ENCODE data around the gene FAM120B.
"Not testable (repeated sequence)": the region's sequence is repeated elsewhere in the genome, so short reads cannot be mapped to it uniquely, and the experiment has no call there.

The FAM120B gene

DNA sequence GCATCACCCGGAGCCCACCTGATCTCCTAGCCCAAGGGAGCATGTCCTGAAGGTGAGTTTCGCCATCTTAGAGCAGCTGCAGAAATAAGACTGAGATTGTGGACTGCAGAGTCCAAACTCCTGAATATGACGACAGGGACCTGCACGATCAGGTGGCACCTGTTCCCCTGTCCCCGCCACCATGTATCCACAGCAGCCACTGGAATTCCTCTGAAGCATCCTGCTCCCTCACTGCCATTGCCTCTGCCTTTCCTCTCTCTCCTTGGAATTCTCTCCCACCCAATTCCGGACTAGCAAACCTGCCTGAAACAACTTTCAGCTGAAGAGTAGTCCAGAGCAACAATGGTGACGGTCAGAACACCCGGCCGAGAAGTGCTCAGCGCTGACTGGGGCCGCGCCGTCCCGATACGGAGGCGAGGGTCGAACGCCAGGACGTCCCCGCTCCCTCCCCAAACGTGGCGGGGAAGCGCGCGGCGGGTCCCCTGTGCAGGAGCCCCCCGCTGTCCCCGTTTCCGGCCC is 694 bp upstream of the FAM120B start:
- no peak for DNase-seq

DNA sequence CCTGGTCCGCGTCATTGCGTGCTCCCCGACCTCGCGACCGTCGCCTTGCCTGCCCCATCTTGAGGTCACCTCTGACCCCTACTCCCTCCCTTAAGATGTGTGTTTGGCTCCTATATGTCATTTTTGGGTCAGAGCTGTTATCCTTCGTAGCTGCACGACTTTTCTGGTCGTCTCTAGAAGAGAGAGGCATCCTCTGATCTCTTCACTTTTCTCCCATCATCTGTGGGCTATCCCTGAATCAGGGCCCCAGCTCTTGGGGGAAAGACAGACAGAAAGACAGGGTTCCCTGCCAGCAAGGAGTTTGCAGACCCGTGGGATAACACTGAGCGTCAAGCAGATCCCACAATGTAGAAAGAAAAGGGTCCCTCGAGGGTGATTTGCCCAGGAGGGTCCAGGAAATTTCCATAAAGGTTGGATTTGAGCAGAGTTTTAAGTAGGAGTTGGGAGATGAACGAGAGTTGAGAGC is 555 bp downstream of the FAM120B start:
- no peak for DNase-seq

DNA sequence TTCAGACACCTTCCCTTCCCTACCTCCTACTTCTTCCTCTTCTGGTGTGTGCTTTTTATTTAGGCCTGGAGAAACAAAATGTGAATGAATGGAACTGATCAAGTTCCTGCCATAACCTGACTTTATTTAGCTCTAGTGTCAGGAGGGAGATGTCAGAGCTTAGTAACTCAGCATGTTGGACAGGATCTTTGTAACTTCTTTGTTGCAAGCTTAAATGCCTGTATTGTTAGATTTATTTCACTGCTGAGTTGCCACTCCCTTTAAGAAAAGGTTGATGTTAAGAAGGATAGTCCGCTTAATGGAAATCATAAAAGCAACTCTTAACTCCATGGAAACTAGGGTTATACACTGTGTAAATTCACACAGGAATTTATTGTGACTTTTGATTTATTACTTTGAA is 2.2 kb downstream of the FAM120B start:
- DNase-seq: no peak

DNA sequence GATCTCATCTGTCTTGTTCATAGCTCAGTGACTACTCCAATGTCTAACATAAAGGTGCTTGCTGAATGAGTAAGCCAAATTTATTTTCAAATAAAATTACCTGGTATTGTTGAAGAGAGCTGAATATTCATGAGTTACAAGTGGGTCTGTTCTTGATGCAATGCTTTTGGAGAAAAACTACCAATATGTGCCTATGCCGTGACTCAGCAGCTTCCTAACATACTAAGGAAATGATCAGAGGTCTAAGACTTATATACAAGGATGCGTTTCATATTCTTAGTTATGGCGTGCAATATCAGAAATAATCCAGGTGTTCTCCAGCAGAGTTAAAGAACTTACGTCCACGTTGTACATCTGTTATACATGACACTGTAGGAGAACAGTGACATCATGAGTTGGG is 5.1 kb downstream of the FAM120B start:
- DNase-seq: no peak

DNA sequence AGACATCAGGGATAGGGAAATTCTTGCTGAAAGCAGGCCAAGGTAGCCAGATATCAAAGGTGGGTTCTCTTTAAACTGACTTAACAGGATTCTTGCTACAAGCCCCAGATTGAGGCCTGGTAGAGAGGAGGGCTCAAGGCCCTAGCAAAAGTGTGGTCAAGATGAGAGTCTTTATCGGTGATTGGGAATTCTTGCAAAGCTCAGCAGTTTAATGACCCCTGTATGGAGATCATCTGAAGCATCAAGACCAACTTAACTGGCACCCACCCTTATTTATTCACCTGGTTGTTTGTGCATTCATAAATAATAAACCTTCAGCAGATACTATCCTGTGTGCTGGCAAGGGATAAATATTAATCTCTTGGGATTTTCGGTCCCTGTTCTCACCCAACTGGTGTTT is 6.3 kb downstream of the FAM120B start:
- DNase-seq: no peak

DNA sequence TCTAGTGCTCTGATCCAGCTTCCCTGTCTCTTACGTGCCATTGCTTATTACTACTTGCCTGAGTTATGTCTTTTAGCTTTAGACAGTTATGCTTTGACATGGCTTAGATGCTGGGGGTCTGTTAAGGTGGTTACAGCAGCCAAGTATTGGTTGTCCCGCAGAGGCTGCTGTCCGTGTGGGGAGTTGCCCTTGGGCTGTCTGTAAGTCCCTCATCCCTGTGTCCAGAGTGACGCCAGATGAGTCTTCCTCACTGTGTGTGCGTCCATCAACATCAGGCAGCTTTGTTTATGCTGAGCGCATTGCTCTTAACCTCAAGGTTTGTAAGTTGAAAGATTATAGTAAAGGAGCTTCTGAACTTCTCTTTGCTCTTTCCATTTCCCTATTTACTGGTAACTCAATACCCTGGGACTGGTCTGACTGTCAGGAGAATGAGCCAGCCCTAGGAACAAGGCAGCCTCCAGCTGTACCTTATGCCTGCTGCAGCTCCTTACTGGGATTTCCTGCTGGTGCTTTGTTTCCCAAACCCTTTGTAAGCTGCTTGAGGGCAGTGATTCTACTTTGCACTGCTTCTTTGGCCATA is 7.2 kb downstream of the FAM120B start:
- DNase-seq: no peak

DNA sequence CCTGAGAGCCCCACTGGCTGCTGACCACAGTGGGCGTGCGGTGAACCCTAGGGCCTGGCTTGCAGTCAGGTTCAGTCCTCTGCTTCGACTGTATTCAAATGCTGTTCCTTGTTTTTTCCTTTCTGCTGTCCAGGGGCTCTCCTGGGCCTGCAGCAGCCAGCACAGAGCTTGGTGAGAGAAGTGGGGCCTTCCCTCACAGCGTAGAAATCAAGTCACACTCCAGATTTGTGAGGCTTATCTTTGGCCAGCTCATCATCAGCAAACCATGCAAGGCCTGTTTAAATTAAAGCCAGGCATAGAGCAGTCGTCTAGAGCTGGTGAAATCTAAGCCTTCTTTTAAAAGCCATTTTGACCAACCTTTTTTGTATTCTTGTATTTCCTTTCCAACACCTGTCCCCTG is 8.4 kb downstream of the FAM120B start:
- no peak for DNase-seq

DNA sequence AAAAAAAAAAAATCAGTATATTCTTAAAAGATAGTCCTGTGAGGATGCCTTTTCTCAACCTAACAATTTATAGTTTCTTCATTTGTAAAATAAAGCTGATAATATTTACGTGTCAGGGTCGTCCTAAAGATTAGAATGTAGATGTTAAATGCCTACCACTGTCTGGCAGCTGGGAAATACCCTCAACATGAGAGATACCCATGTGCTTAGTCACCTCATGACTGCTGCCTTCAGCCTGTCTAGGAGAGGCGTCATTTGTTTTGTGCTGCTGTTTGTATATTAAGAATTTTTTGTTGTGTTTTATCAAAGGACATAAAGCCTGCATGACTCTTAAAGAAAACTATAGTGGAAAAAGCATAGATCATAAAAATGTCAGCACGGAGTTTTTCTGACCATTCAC is 9.5 kb downstream of the FAM120B start:
- DNase-seq: no peak

DNA sequence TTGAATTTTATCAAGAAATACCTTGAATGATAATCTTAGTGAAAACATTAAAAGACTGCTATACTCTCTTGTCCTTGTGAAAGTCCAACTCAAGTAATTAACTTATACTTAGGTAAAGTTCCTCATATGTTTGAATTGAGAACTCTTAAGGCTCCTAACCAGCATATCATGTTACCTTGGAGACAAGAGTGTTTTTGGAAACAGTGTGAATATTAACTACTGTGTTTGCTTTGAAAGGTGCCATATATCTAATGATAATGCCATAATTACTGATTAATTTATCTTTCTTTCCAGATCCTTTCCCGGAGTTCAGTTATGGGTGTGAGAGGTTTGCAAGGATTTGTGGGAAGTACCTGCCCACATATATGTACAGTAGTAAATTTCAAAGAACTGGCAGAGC is 10.5 kb downstream of the FAM120B start:
- DNase-seq: no peak

DNA sequence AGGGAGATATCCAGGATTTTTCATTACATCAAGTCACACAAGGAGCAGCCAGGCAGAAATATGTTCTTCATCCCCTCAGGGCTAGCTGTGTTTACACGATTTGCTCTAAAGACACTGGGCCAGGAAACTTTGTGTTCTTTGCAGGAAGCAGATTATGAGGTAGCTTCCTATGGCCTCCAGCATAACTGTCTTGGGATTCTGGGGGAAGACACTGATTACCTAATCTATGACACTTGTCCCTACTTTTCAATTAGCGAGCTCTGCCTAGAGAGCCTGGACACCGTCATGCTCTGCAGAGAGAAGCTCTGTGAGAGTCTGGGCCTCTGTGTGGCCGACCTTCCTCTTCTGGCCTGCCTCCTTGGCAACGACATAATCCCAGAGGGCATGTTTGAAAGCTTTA is 11.2 kb downstream of the FAM120B start:
- DNase-seq: no peak

DNA sequence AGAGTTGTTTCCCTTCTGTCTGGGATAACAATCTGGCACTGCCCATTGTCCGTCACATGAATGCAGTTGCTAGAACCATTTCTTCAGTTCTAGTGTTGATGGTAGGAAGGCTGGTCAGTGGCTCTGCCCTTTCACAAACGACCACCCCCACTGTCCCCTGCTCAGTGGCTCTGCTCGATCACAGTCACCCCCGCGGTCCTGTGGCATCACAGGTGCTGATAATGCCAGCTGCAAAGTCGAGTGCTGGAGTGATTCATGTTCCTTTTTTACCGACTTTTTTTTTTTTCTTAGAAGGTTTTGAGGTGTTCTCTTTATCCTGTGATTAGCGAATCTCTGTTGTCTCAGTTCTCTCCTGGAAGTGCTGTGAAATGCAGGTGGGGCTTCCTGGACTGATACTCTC is 22.8 kb downstream of the FAM120B start:
- DNase-seq: no peak

DNA sequence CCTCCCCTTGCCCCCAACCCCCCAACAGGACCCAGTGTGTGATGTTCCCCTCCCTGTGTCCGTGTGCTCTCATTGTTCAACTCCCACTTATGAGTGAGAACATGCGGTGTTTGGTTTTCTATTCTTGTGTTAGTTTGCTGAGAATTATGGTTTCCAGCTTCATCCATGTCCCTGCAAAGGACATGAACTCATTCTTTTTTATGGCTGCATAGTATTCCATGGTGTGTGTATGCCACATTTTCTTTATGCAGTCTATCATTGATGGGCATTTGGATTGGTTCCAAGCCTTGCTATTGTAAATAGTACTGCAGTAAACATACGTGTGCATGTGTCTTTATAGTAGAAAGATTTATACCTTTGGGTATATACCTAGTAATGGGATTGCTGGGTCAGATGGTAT is 28.6 kb downstream of the FAM120B start:
- not testable (repeated sequence) for DNase-seq

DNA sequence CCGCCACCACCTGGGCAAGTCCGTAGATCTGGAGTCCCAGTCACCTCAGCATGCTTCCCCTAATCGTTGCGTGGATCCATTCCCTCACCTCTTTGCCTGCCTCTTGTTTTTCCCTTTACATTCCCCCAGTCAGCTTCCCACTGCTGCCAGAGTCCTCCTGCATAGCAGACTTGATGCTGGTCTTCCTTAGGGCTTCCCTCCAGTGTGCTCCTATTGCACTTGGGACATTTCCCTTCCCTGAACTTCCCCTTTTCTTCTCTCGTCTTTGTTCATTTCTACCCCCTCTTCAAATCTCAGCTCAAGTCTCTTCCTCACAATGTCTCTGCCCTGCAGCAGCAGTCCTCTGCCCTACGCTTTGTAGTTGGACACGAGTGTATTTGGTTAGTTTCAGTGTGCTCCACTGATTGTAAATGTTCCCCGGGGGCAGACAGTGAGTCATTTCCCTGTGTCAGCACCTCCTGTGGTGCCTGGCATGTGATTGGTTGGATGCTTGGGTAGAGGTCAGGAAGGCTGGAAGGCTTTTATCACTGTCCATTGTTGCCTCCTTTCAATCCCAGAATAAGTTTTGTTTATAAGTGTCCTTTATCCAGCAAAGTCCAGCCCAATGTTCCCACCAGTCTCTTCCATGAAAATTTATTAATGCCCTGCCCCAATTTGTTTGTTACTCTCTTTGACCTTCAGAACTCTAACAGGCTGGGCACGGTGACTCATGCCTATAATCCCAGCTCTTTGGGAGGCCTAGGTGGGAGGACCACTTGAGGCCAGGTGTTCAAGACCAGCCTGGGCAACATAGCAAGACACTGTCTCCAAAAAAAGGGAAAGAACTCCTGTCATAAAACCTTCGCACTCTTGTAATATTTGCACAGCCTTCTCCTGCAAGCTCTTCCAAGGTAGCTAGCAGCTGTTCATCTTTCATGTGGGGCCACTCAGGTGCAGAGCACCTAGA is 38.3 kb downstream of the FAM120B start:
- DNase-seq: no peak

DNA sequence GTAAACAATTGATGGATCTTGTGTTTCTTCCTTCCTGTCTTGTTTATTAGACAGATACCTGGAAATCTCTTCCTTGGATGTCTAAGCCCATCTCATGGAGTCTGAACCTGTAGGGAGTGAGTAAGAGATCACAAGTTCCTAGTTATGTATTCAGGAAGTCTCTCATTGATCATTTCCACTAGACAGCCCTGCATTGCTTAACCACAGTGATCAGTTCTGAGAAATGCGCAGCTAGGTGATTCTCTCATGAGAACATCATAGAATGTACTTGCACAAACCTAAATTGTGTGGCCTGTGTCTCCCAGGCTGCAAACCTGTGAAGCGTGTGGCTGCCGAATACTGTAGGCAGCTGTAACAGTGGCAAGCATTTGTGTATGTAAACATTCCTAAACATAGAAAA is 39.1 kb downstream of the FAM120B start:
- DNase-seq: no peak

DNA sequence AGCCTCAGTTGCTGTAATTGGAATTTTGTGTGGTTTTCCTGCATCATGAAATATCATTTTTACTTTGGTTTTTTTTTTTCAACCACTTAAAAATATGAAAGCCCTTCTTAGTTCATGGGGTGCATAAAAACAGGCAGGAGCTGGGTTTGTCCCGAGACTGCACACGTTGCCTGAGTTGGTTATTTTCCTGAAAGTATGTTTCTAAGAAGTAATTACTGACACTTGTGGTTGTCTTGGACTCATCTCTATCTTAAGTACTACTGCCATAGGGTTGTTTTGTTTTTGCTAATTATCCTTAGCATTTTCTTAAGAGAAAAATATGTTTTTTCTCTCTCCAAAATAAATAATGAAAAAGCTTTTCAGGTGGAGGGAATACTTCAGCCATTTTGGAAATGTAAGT is 40.1 kb downstream of the FAM120B start:
- no peak for DNase-seq

DNA sequence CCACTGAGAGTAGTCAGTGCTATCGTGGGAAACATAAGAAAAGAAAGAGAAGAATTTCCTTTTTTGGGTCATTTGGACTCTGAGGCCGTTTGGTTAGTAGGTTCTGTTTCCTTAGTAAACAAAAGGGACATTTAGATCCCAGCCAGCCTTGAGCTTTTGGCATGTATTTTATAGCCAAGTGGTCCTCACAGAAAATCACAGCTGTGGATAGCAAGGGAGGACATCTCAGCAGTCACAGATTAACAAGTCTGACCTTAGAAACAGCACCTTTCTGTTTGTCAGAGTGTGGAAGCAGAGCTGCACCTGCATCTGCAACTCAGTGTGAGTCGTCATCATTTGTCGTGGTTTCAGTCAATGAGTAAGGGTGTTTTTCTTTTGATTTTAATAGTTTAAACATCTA is 40.5 kb downstream of the FAM120B start:
- DNase-seq: no peak

DNA sequence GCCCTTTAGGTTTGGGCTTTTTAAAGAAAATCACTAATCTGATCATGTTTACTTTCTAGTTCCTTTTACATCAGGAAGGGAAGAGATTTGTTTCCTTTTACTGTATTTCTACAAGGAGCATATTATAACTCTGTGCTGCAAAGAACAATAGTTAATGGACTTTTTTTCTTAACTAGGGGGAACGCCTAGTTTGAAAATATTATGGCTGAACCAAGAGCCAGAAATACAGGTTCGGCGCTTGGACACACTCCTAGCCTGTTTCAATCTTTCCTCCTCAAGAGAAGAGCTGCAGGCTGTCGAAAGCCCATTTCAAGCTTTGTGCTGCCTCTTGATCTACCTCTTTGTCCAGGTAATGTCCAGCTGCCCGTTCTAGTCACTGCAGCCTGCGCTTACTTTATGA is 41.4 kb downstream of the FAM120B start:
- DNase-seq: no peak

DNA sequence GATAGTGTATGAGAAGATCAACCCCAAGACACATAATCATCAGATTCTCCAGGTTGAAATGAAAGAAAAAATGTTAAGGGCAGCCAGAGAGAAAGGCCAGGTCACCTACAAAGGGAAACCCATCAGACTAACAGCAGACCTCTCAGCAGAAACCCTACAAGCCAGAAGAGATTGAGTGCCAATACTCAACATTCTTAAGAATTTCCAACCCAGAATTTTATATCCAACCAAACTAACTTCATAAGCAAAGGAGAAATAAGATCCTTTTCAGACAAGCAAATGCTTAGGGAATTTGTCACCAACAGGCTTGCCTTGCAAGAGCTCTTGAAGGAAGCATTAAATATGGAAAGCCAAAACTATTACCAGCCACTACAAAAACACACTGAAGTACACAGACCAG is 44.9 kb downstream of the FAM120B start:
- DNase-seq: not testable (repeated sequence)

DNA sequence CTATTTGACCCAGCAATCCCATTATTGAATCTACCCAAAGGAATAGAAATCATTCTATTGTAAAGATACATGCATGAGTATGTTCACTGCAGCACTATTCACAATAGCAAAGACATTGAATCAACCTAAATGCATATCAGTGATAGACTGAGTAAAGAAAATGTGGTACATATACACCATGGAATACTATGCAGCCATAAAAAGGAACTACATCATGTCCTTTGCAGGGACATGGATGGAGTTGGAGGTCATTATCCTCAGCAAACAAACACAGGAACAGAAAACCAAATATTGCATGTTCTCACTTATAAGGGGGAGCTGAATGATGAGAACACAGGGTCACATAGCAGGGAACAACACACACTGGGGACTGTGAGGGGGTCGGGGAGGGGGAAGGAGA is 48.6 kb downstream of the FAM120B start:
- DNase-seq: not testable (repeated sequence)

DNA sequence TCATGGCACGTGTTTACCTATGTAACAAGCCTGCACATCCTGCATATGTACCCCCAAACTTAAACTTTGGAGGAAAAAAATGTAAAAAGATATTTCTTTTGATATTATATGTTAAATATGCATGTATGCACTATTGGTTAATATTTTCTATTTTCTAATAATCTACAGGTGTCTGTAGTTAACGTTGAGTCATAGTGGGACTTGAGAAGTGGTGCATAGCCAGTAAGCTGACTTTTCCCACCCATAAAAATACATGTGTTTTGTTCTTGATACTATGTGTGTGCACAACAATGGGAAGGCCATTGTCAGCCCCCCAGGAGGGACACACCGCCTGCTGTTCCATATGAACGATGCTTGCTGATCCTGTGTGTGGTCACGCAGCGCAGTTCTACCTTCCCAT is 49.1 kb downstream of the FAM120B start:
- DNase-seq: no peak

DNA sequence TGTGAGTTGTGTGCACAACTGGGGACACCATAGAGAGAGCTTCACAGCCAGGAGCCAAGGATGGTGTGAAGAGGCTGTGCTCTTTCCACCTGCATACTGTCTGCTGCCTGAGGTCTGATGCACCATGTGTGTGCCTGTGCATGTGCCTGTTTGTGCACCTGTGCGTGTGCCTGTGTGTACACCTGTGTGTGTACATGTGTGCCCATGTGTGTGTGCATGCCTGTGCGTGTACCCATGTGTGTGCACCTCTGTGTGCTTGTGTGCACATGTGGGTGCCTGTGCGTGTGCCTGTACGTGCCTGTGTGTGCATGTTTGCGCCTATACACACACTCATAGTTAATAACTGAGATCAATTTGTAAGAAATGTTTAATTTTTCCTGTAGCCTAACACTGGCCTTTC is 51.3 kb downstream of the FAM120B start:
- no peak for DNase-seq

DNA sequence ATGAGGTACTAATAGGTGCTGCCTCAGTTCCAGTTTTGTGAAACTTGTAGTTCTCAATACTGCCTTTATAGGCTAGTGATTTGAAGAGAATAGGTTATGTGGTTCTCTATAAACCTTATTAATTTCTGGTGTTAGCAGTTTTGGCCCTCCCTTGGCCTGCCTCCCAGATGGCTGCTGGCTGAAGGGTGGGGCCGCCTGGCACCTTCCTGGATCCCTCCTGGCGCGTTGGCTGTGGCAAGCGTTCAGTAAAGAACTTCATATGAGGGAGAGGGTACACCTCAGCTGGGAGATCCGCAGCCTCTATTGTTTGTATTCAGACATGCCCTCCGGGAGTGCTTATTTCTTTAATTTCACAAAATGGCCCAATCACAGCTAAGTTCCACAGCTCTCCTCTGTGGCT is 51.9 kb downstream of the FAM120B start:
- no peak for DNase-seq

DNA sequence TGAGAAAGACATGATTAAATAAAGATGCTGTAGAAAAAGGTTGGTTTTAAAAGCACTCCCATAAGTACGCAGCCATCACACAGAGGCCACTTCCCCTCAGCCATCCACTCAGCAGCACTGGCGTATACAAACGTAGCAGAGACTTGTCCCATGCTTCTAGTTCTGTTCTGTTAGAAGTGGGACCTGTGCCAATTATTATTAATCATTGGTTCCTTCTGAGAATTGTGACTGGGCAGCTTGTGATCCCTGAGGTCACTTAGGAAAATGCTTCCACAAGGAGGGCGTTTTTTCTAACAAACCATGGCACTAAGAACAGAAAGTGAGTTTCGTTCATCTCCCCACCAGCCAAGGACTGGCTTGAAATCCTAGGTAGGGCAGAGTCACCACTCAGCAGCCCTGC is 53.9 kb downstream of the FAM120B start:
- DNase-seq: no peak

DNA sequence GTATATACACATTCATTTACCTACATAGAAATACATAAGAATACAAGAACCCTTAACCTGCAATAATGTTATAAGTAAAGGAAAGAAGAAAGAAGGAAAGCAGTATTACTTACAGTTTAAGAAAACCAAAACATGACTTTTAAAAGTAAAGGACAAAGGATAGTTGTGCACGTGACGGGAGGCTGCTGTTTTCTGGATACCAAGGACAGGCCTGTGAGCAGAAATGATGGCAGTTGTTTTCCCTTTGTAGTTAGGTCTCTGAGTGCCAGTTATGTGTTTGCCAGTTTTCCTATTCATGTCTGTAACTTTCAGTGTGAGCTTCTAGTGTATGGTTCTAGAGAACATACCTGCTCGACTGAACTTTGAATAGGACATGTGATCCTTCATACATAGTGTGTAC is 54.8 kb downstream of the FAM120B start:
- DNase-seq: no peak

Data from activated CD8-positive, alpha-beta memory T cell treated with anti-CD3 and anti-CD28 coated beads for 24 hours (primary cell).